Right lobe of liver (tissue), 4 donors: ENCODE measurements around the gene CCR5AS.

Experiments
- CTCF ChIP-seq, 4 donors: fragments of 200-600 bp in 3 of 4; fragments of 450-650 bp in 1 of 4; IDR thresholded peaks; one replicate each; pipeline versions ENCODE4 v1.5.1 to v1.8.0; 2016 to 2022; ENCODE audit warnings: antibody characterized with exemption in 4 of 4, mild to moderate bottlenecking in 2 of 4
- POLR2A ChIP-seq: fragments of 450-650 bp; IDR thresholded peaks from one replicate; pipeline ENCODE4 v1.6.1; 2017; ENCODE audit warnings: antibody characterized with exemption, mild to moderate bottlenecking
- donor health status: DM: no; HTN: no; CAD: no.
- donor health status: DM: no; HTN: no; CAD: no.
- donor health status: DM: no; HTN: yes; CAD: no.

- TF ChIP-seq CTCF (IDR thresholded peaks at IDR 0.05) (no peak), POLR2A (no peak)
These were observed 88.5 kb downstream of the CCR5AS start for GRCh38 chr3:46318207-46318927.
